ENCODE measurements around the gene FNBP1.

GRCh38 chr9:130073373-130073772 is 30.4 kb upstream of the FNBP1 start:
- TF ChIP-seq CTCF (conservative IDR thresholded peaks at IDR 0.05; ENCODE audit: low read length) (no peak), EZH2phosphoT487 (IDR thresholded peaks at IDR 0.05; ENCODE audit: borderline replicate concordance) (no peak)

Data from Loucy (cell line).